Fibroblast of lung (primary cell): ENCODE results near the gene POLR2L.

Experiments
- EZH2 ChIP-seq: IDR thresholded peaks from 2 replicates; pipeline ENCODE4 v1.5.1; 2012; ENCODE audit warnings: low read length, control low read depth, mild to moderate bottlenecking; ENCODE audit errors: missing control alignments
- TF ChIP-seq, protein P1 (sequence below), 2 donors: IDR thresholded peaks in 1 of 2; conservative IDR thresholded peaks in 1 of 2; 1 replicate in 1 of 2; 2 replicates in 1 of 2; pipeline ENCODE4 v1.5.1; 2011 to 2012; ENCODE audit warnings: low read length in 2 of 2, control low read depth in 1 of 2, inconsistent platforms in 1 of 2, low read depth in 1 of 2, mild to moderate bottlenecking in 1 of 2

DNA sequence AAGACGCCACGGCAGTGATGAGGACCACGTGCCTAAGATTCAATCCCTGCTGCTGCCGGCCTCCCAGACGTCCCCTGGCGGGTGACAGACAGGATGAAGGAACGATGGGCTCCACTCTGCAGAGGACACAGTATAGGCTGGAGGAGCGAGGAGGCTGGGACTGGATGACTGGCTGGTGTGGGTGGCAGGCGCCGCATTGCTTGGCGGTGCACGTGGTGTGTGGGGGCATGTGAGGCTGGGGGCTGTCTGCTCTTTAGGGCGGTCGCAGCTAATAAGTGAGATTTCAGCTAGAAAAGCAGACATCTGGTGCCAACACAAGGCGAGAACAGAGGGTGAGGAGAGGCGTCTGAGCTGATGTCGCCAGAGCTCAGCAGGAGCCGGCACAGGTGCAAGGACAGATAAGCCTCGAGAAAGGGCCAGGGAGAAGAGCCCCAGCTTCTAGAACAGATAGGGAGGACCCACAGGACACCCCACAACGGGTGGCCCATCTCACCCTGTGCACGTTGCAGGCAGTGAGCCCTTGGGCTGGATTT lies 33.5 kb upstream of the POLR2L start:
- TF ChIP-seq, protein P1, sequence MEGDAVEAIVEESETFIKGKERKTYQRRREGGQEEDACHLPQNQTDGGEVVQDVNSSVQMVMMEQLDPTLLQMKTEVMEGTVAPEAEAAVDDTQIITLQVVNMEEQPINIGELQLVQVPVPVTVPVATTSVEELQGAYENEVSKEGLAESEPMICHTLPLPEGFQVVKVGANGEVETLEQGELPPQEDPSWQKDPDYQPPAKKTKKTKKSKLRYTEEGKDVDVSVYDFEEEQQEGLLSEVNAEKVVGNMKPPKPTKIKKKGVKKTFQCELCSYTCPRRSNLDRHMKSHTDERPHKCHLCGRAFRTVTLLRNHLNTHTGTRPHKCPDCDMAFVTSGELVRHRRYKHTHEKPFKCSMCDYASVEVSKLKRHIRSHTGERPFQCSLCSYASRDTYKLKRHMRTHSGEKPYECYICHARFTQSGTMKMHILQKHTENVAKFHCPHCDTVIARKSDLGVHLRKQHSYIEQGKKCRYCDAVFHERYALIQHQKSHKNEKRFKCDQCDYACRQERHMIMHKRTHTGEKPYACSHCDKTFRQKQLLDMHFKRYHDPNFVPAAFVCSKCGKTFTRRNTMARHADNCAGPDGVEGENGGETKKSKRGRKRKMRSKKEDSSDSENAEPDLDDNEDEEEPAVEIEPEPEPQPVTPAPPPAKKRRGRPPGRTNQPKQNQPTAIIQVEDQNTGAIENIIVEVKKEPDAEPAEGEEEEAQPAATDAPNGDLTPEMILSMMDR (conservative IDR thresholded peaks at IDR 0.05 in 1 of 2, IDR thresholded peaks at IDR 0.05 in 1 of 2; ENCODE audit: low read depth in 1 of 2, low read length in 2 of 2), result no peak
- TF ChIP-seq EZH2, result no peak
